Caco-2 (cell line): ENCODE measurements around the gene SMARCA4. TPM values are rescaled to one million over a fixed set of nuclear protein-coding genes. Genes with fewer than 3 reads are reported as not detected.

Experiments
- BruUV-seq: library from RNA; stranded (reverse); fragments of 400-500 nt; replicated peaks from 2 replicates; lab custom pipeline; 2021; lab: Mats Ljungman, UMichigan
- CTCF ChIA-PET: fragments of 300-600 bp; sonication (Branson Sonifier 250); formaldehyde crosslinking; loops from one replicate; lab custom pipeline; 2022; ENCODE audit warnings: antibody characterized with exemption; lab: Charles Lee
- POLR2A ChIA-PET: fragments of 300-600 bp; sonication (Branson Sonifier 250); formaldehyde crosslinking; loops from one replicate; lab custom pipeline; 2022; ENCODE audit warnings: antibody characterized with exemption; lab: Charles Lee
- DNase-seq, 2 experiments: peaks; one replicate each; pipeline versions ENCODE4 v3.0.0 to v3.0.0-alpha.2; 2020 to 2022
- H3K27me3 ChIP-seq: replicated peaks from 2 replicates; pipeline ENCODE4 v1.6.0; 2011; ENCODE audit warnings: low read length; ENCODE audit not compliant: control insufficient read depth, insufficient read depth
- H3K36me3 ChIP-seq: 2 replicates; pipeline ENCODE4 v1.5.1; 2011; ENCODE audit warnings: low read length; ENCODE audit not compliant: control insufficient read depth, insufficient read depth
- H3K4me1 ChIP-seq: fragments of 250-450 bp; sonication (Bioruptor Pico); 2 replicates; pipeline ENCODE4 v1.5.1; 2020; ENCODE audit warnings: mild to moderate bottlenecking
- H3K4me3 ChIP-seq: 2 replicates; pipeline ENCODE4 v1.5.1; 2011; ENCODE audit warnings: low read depth, mild to moderate bottlenecking, control low read depth, low read length
- H3K9me3 ChIP-seq: fragments of 250-450 bp; sonication (Bioruptor Pico); 2 replicates; pipeline ENCODE4 v1.5.1; 2020; ENCODE audit warnings: mild to moderate bottlenecking, moderate library complexity
- H3K27ac Mint-ChIP-seq: one replicate; pipeline ENCODE4 v1.8.0; 2022; ENCODE audit warnings: mixed read lengths; ENCODE audit not compliant: unreplicated experiment
- H3K27me3 Mint-ChIP-seq: one replicate; pipeline ENCODE4 v1.8.0; 2022; ENCODE audit warnings: mixed read lengths; ENCODE audit not compliant: insufficient read depth, unreplicated experiment
- H3K36me3 Mint-ChIP-seq: one replicate; pipeline ENCODE4 v1.8.0; 2022; ENCODE audit warnings: mild to moderate bottlenecking, mixed read lengths; ENCODE audit not compliant: insufficient read depth, unreplicated experiment
- H3K4me1 Mint-ChIP-seq: one replicate; pipeline ENCODE4 v1.8.0; 2022; ENCODE audit warnings: low read depth, mixed read lengths; ENCODE audit not compliant: unreplicated experiment
- H3K4me3 Mint-ChIP-seq: one replicate; pipeline ENCODE4 v1.8.0; 2022; ENCODE audit warnings: mild to moderate bottlenecking, moderate library complexity, mixed read lengths; ENCODE audit not compliant: unreplicated experiment
- H3K9me3 Mint-ChIP-seq: one replicate; pipeline ENCODE4 v1.8.0; 2022; ENCODE audit warnings: mixed read lengths; ENCODE audit not compliant: unreplicated experiment
- CTCF ChIP-seq, 2 experiments: fragments of 200-600 bp in 1 of 2; IDR thresholded peaks; 1 replicate in 1 of 2; 2 replicates in 1 of 2; pipeline versions ENCODE4 v1.5.1 to v1.8.0; 2011 to 2022; ENCODE audit warnings: antibody characterized with exemption in 1 of 2, control low read depth in 1 of 2, inconsistent platforms in 1 of 2, low read depth in 1 of 2, low read length in 1 of 2, mild to moderate bottlenecking in 1 of 2, moderate library complexity in 1 of 2; ENCODE audit not compliant: insufficient read depth in 1 of 2, severe bottlenecking in 1 of 2, unreplicated experiment in 1 of 2
- intact Hi-C: fragments of 100-400 bp; cut with micrococcal nuclease; formaldehyde crosslinking; loops from one replicate; pipeline ENCODE4 v1.10.0; 2022; ENCODE audit not compliant: unreplicated experiment
- total RNA-seq: library from RNA; stranded (reverse); gene quantifications from 2 replicates; pipeline ENCODE4 v1.2.3, GENCODE V29; 2022

Gene SMARCA4
- total RNA-seq, 1 experiment from 2014 or later = 171 TPM

- intact Hi-C loops = no loop called here
- Histone ChIP-seq H3K4me1 (peaks cover 24% of the 10 kb centered on the region), H3K27me3 (no peaks in the 10 kb centered on the region), H3K4me3 (peak overlapping the region; percentile 87), H3K9me3 (no peaks in the 10 kb centered on the region), H3K36me3 (peaks cover 6% of the 10 kb centered on the region)
- Mint-ChIP-seq H3K27ac (peak overlapping the region; percentile 99), H3K27me3 (no peaks in the 10 kb centered on the region), H3K36me3 (peaks cover 40% of the 10 kb centered on the region), H3K4me1 (no peaks in the 10 kb centered on the region), H3K4me3 (peak overlapping the region; percentile 90), H3K9me3 (no peaks in the 10 kb centered on the region)
- ChIA-PET CTCF (interaction anchor here (0.6 kb wide), 1 partner anchor 707 kb away, joined by 3 read pairs; the partner anchor contains the start of gene TYK2), POLR2A (interaction anchor here (0.6 kb wide), 1 partner anchor 113 kb away, joined by 4 read pairs; no protein-coding TSS in a partner anchor)
- no peak for DNase-seq
- BruUV-seq = no TSS peak
- TF ChIP-seq CTCF (IDR thresholded peaks at IDR 0.05; ENCODE audit: insufficient read depth in 1 of 2, low read depth in 1 of 2, low read length in 1 of 2, severe bottlenecking in 1 of 2, unreplicated experiment in 1 of 2) = no peak
Measured at GRCh38 chr19:11087870-11088505, 127.2 kb downstream of the SMARCA4 start.

GRCh38 chr19:11088506-11089253 lies 127.8 kb downstream of the SMARCA4 start:
- ChIA-PET POLR2A (interaction anchor here (0.6 to 1.3 kb wide), 3 partner anchors 21 to 210 kb away, joined by 3 to 4 read pairs (median 3); no protein-coding TSS in a partner anchor), CTCF (interaction anchor here (0.6 to 1.9 kb wide), 6 partner anchors 37 to 708 kb away, joined by 3 to 7 read pairs (median 4); partner anchors contain the start of gene TYK2)
- Histone ChIP-seq H3K36me3 (peaks cover 7% of the 10 kb centered on the region), H3K4me1 (peaks cover 27% of the 10 kb centered on the region), H3K9me3 (no peaks in the 10 kb centered on the region), H3K4me3 (peak overlapping the region; percentile 87), H3K27me3 (no peaks in the 10 kb centered on the region)
- no peak for DNase-seq
- TSS peak; percentile 68 for BruUV-seq
- Mint-ChIP-seq H3K4me3 (peak overlapping the region; percentile 90), H3K4me1 (no peaks in the 10 kb centered on the region), H3K9me3 (no peaks in the 10 kb centered on the region), H3K27ac (peak overlapping the region; percentile 99), H3K36me3 (peaks cover 47% of the 10 kb centered on the region), H3K27me3 (no peaks in the 10 kb centered on the region)
- intact Hi-C loops = no loop called here
- no peak for TF ChIP-seq CTCF (IDR thresholded peaks at IDR 0.05; ENCODE audit: insufficient read depth in 1 of 2, low read depth in 1 of 2, low read length in 1 of 2, severe bottlenecking in 1 of 2, unreplicated experiment in 1 of 2)
